Mesenchymal stem cell (in vitro differentiated cells and primary cell): Measurements from ENCODE around the gene CFP.

Source experiments
- DNase-seq: peaks from one replicate; pipeline ENCODE4 v3.0.0-alpha.2; 2013
- H2AFZ ChIP-seq: one replicate; pipeline ENCODE4 v1.6.1; 2013; ENCODE audit warnings: low read depth, mild to moderate bottlenecking, control low read depth, inconsistent platforms, low read length, moderate library complexity
- H2AK5ac ChIP-seq: 2 replicates; pipeline ENCODE4 v1.6.1; 2013; ENCODE audit warnings: low read length, moderate library complexity, mild to moderate bottlenecking, inconsistent platforms; ENCODE audit not compliant: severe bottlenecking
- H2BK120ac ChIP-seq: one replicate; pipeline ENCODE4 v1.6.1; 2013; ENCODE audit warnings: low read depth, mild to moderate bottlenecking, inconsistent platforms, low read length, moderate library complexity
- H2BK12ac ChIP-seq, 2 experiments: one replicate each; pipeline ENCODE4 v1.6.1; 2013; ENCODE audit warnings: inconsistent platforms in 2 of 2, low read length in 2 of 2, mild to moderate bottlenecking in 2 of 2, moderate library complexity in 2 of 2, control low read depth in 1 of 2
- H2BK15ac ChIP-seq: one replicate; pipeline ENCODE4 v1.6.1; 2013; ENCODE audit warnings: mild to moderate bottlenecking, low read depth, inconsistent platforms; ENCODE audit not compliant: poor library complexity, severe bottlenecking
- H2BK5ac ChIP-seq: 2 replicates; pipeline ENCODE4 v1.6.1; 2013; ENCODE audit warnings: low read depth, mild to moderate bottlenecking, low read length, control low read depth, inconsistent platforms; ENCODE audit not compliant: poor library complexity, severe bottlenecking
- H3K14ac ChIP-seq, 2 experiments: one replicate each; pipeline ENCODE4 v1.6.1; 2013; ENCODE audit warnings: inconsistent platforms in 2 of 2, low read length in 2 of 2, control low read depth in 1 of 2, mild to moderate bottlenecking in 1 of 2, moderate library complexity in 1 of 2
- H3K18ac ChIP-seq, 2 experiments: one replicate each; pipeline ENCODE4 v1.6.1; 2013; ENCODE audit warnings: inconsistent platforms in 2 of 2, low read length in 2 of 2, control low read depth in 1 of 2, low read depth in 1 of 2, mild to moderate bottlenecking in 1 of 2
- H3K23ac ChIP-seq, 2 experiments: one replicate each; pipeline ENCODE4 v1.6.1; 2013; ENCODE audit warnings: inconsistent platforms in 2 of 2, low read length in 2 of 2, mild to moderate bottlenecking in 2 of 2, moderate library complexity in 2 of 2, control low read depth in 1 of 2
- H3K27ac ChIP-seq: 2 replicates; pipeline ENCODE4 v1.5.1; 2013; ENCODE audit warnings: mild to moderate bottlenecking, moderate library complexity, low read length, control low read depth, inconsistent platforms; ENCODE audit not compliant: poor library complexity, severe bottlenecking
- H3K27me3 ChIP-seq, 2 experiments: 2 replicates each; pipeline versions ENCODE4 v1.6.1 to v1.7.0; 2013; ENCODE audit warnings: low read length in 2 of 2, mild to moderate bottlenecking in 2 of 2, moderate library complexity in 2 of 2, control low read depth in 1 of 2, inconsistent platforms in 1 of 2; ENCODE audit not compliant: control insufficient read depth in 1 of 2, insufficient read depth in 1 of 2
- H3K36me3 ChIP-seq, 2 experiments: 2 replicates each; pipeline versions ENCODE4 v1.6.1 to v1.7.0; 2013; ENCODE audit warnings: low read length in 2 of 2, control low read depth in 1 of 2, inconsistent platforms in 1 of 2, low read depth in 1 of 2, mild to moderate bottlenecking in 1 of 2; ENCODE audit not compliant: insufficient read depth in 2 of 2, control insufficient read depth in 1 of 2
- H3K4ac ChIP-seq, 2 experiments: one replicate each; pipeline ENCODE4 v1.6.1; 2013; ENCODE audit warnings: inconsistent platforms in 2 of 2, low read length in 2 of 2, mild to moderate bottlenecking in 2 of 2, moderate library complexity in 2 of 2, control low read depth in 1 of 2, low read depth in 1 of 2
- H3K4me1 ChIP-seq: 2 replicates; pipeline ENCODE4 v1.6.1; 2013; ENCODE audit warnings: low read depth, low read length, control low read depth; ENCODE audit not compliant: control insufficient read depth, insufficient read depth
- H3K4me2 ChIP-seq: 2 replicates; pipeline ENCODE4 v1.6.1; 2013; ENCODE audit warnings: low read length, mild to moderate bottlenecking, inconsistent platforms; ENCODE audit not compliant: poor library complexity, severe bottlenecking
- H3K4me3 ChIP-seq, 2 experiments: 2 replicates each; pipeline versions ENCODE4 v1.5.1 to v1.7.0; 2013; ENCODE audit warnings: low read length in 2 of 2, mild to moderate bottlenecking in 2 of 2, control low read depth in 1 of 2, low read depth in 1 of 2; ENCODE audit not compliant: insufficient read depth in 1 of 2
- H3K79me1 ChIP-seq: replicated peaks from 2 replicates; pipeline ENCODE4 v1.6.1; 2013; ENCODE audit warnings: mild to moderate bottlenecking, control low read depth, low read length, inconsistent platforms; ENCODE audit not compliant: poor library complexity, severe bottlenecking
- H3K9ac ChIP-seq: 2 replicates; pipeline ENCODE4 v1.7.0; 2013; ENCODE audit warnings: mild to moderate bottlenecking, low read length, moderate library complexity
- H3K9me3 ChIP-seq: 2 replicates; pipeline ENCODE4 v1.7.0; 2013; ENCODE audit warnings: mild to moderate bottlenecking, low read length; ENCODE audit not compliant: control insufficient read depth
- H4K8ac ChIP-seq: one replicate; pipeline ENCODE4 v1.6.1; 2013; ENCODE audit warnings: inconsistent platforms, mild to moderate bottlenecking, low read length, moderate library complexity
- H4K91ac ChIP-seq: one replicate; pipeline ENCODE4 v1.6.1; 2013; ENCODE audit warnings: mild to moderate bottlenecking, low read length, inconsistent platforms
- WGBS: methylation state at CpG from one replicate; pipeline ENCODE4 v1.1.7; 2013; ENCODE audit warnings: mixed read lengths; 5-methylcytosine and 5-hydroxymethylcytosine counted together

CFP gene

GRCh38 chrX:47579537-47579936, 50.2 kb downstream of the CFP start:
- 9% methylated on average over 8 of the region's 9 CpGs for WGBS
- Histone ChIP-seq H3K79me1 (peaks cover under 1% of the 10 kb centered on the region), H3K4me1 (peaks cover 19% of the 10 kb centered on the region), H3K36me3 (peaks cover 0 to 3% of the 10 kb centered on the region in 2 experiments), H2BK15ac (no peak overlapping the region), H4K91ac (no peak overlapping the region), H3K9me3 (peaks cover 2% of the 10 kb centered on the region), H3K4me2 (no peak overlapping the region), H3K4ac (peak overlapping the region; percentile 37 to 81), H2AFZ (no peak overlapping the region), H3K27me3 (no peaks in the 10 kb centered on the region), H3K27ac (no peak overlapping the region), H3K4me3 (no peak overlapping the region), H4K8ac (no peak overlapping the region), H2BK5ac (no peak overlapping the region), H3K14ac (no peak overlapping the region), H3K23ac (no peak overlapping the region), H2BK12ac (no peak overlapping the region), H2BK120ac (peak overlapping the region; percentile 49), H3K18ac (peak overlapping the region in 1 of 2 experiments; percentile 48), H2AK5ac (no peak overlapping the region), H3K9ac (peak overlapping the region; percentile 45)
- peak; percentile 91 for DNase-seq

GRCh38 chrX:47578692-47579091, 51.0 kb downstream of the CFP start:
- Histone ChIP-seq H3K4ac (peak overlapping the region in 1 of 2 experiments; percentile 15), H2BK5ac (no peak overlapping the region), H3K4me1 (peaks cover 19% of the 10 kb centered on the region), H3K14ac (peak overlapping the region in 1 of 2 experiments; percentile 41), H2BK12ac (peak overlapping the region in 1 of 2 experiments; percentile 72), H3K79me1 (peaks cover 1% of the 10 kb centered on the region), H3K9me3 (peaks cover 2% of the 10 kb centered on the region), H3K18ac (peak overlapping the region in 1 of 2 experiments; percentile 48), H2BK120ac (no peak overlapping the region), H3K23ac (no peak overlapping the region), H3K9ac (no peak overlapping the region), H3K4me2 (no peak overlapping the region), H4K8ac (no peak overlapping the region), H4K91ac (peak overlapping the region; percentile 66), H2BK15ac (no peak overlapping the region), H3K27me3 (no peaks in the 10 kb centered on the region), H3K36me3 (no peaks in the 10 kb centered on the region), H3K4me3 (no peak overlapping the region), H2AFZ (no peak overlapping the region), H3K27ac (no peak overlapping the region), H2AK5ac (no peak overlapping the region)
- no peak for DNase-seq
- WGBS, result 83% methylated on average over 11 of the region's 16 CpGs

- peaks cover 2% of the 10 kb centered on the region for H3K9me3 ChIP-seq
- no peak overlapping the region for H3K23ac ChIP-seq
- H3K4me3 ChIP-seq, result no peak overlapping the region
- H3K18ac ChIP-seq, result peak overlapping the region in 1 of 2 experiments; percentile 37
- H2AFZ ChIP-seq, result no peak overlapping the region
- H2BK12ac ChIP-seq, result peak overlapping the region; percentile 41 to 45
- H4K91ac ChIP-seq, result peak overlapping the region; percentile 18
- no peaks in the 10 kb centered on the region for H3K27me3 ChIP-seq
- H3K4me1 ChIP-seq, result peaks cover 20% of the 10 kb centered on the region
- peak overlapping the region in 1 of 2 experiments; percentile 41 for H3K4ac ChIP-seq
- H2AK5ac ChIP-seq, result no peak overlapping the region
- H2BK5ac ChIP-seq, result no peak overlapping the region
- no peak overlapping the region for H3K14ac ChIP-seq
- H3K36me3 ChIP-seq, result no peaks in the 10 kb centered on the region
- 90% methylated on average over 3 of the region's 3 CpGs for WGBS
- DNase-seq, result no peak
- no peak overlapping the region for H2BK15ac ChIP-seq
- H3K4me2 ChIP-seq, result no peak overlapping the region
- peak overlapping the region; percentile 55 for H4K8ac ChIP-seq
- H3K27ac ChIP-seq, result no peak overlapping the region
- no peak overlapping the region for H2BK120ac ChIP-seq
- no peak overlapping the region for H3K9ac ChIP-seq
- peaks cover 1% of the 10 kb centered on the region for H3K79me1 ChIP-seq
Measured at GRCh38 chrX:47577901-47578300, 51.8 kb downstream of the CFP start.

GRCh38 chrX:47577424-47577823, 52.3 kb downstream of the CFP start:
- no peaks in the 10 kb centered on the region for H3K27me3 ChIP-seq
- no peak overlapping the region for H3K9ac ChIP-seq
- H2AFZ ChIP-seq, result no peak overlapping the region
- no peak overlapping the region for H3K18ac ChIP-seq
- peak overlapping the region in 1 of 2 experiments; percentile 15 for H2BK12ac ChIP-seq
- H3K23ac ChIP-seq, result no peak overlapping the region
- peaks cover 1% of the 10 kb centered on the region for H3K79me1 ChIP-seq
- peaks cover 21% of the 10 kb centered on the region for H3K4me1 ChIP-seq
- peaks cover 2% of the 10 kb centered on the region for H3K9me3 ChIP-seq
- H3K27ac ChIP-seq, result no peak overlapping the region
- H2AK5ac ChIP-seq, result no peak overlapping the region
- H4K8ac ChIP-seq, result no peak overlapping the region
- H3K14ac ChIP-seq, result no peak overlapping the region
- DNase-seq, result peak; percentile 54
- H2BK5ac ChIP-seq, result no peak overlapping the region
- H3K4me2 ChIP-seq, result no peak overlapping the region
- WGBS, result 8% methylated on average over 2 of the region's 9 CpGs
- peak overlapping the region; percentile 52 for H2BK15ac ChIP-seq
- no peak overlapping the region for H3K4me3 ChIP-seq
- no peaks in the 10 kb centered on the region for H3K36me3 ChIP-seq
- no peak overlapping the region for H4K91ac ChIP-seq
- H2BK120ac ChIP-seq, result no peak overlapping the region
- no peak overlapping the region for H3K4ac ChIP-seq
